HepG2 (cell line): ENCODE results near the gene FAM3C. TPM values are rescaled to one million over a fixed set of nuclear protein-coding genes. Genes with fewer than 3 reads are reported as not detected.

Experiments used
- ATAC-seq: fragments of 200-7000 bp; cut with Tn5 transposase; 3 replicates; pipeline ENCODE4 v1.9.1; 2020; ENCODE audit warnings: mild to moderate bottlenecking, moderate library complexity
- BruUV-seq: library from RNA; stranded (reverse); fragments of 400-500 nt; replicated peaks from 2 replicates; lab custom pipeline; 2021; lab: Mats Ljungman, UMichigan
- CTCF ChIA-PET: fragments of 300-600 bp; formaldehyde crosslinking; extraction: SDS; loops from one replicate; lab custom pipeline; 2021; ENCODE audit warnings: low total read pairs, inconsistent platforms, low intra/inter-chr PET ratio; lab: Yijun Ruan, JAX
- POLR2A ChIA-PET: fragments of 350-600 bp; sonication (Branson Sonifier 250); formaldehyde crosslinking; loops from one replicate; lab custom pipeline; 2020; ENCODE audit warnings: antibody characterized with exemption, inconsistent platforms; lab: Yijun Ruan, JAX
- DNase-seq: peaks from one replicate; pipeline ENCODE4 v3.0.0-alpha.2; 2015; ENCODE audit warnings: low spot score
- FAIRE-seq: peaks from 3 replicates; lab custom pipeline; 2011; peaks lifted over from hg19 to GRCh38; lab: Jason Lieb, UNC
- H2AFZ ChIP-seq: one replicate; pipeline ENCODE4 v1.6.1; 2011; ENCODE audit warnings: low read length, inconsistent platforms
- H3K27ac ChIP-seq: fragments of 300-600 bp; 3 replicates; pipeline ENCODE4 v1.8.0; 2011; ENCODE audit warnings: mixed run types, mild to moderate bottlenecking, mixed read lengths, low read length, inconsistent platforms; ENCODE audit not compliant: insufficient read depth; ENCODE audit errors: extremely low read length
- H3K27me3 ChIP-seq, 2 experiments: fragments of 200-600 bp in 1 of 2; 2 replicates in 1 of 2; 3 replicates in 1 of 2; pipeline versions ENCODE4 v1.6.0 to v1.8.0; 2011; ENCODE audit warnings: low read length in 2 of 2, mild to moderate bottlenecking in 2 of 2, moderate library complexity in 2 of 2, inconsistent platforms in 1 of 2; ENCODE audit not compliant: insufficient read depth in 2 of 2, control insufficient read depth in 1 of 2
- H3K36me3 ChIP-seq, 2 experiments: fragments of 200-600 bp in 1 of 2; replicated peaks in 1 of 2; 2 replicates in 1 of 2; 3 replicates in 1 of 2; pipeline versions ENCODE4 v1.5.1 to v1.8.0; 2011; ENCODE audit warnings: low read length in 2 of 2, inconsistent platforms in 1 of 2; ENCODE audit not compliant: insufficient read depth in 2 of 2, control insufficient read depth in 1 of 2
- H3K4me1 ChIP-seq: 2 replicates; pipeline ENCODE4 v1.5.1; 2012; ENCODE audit warnings: low read length, inconsistent platforms; ENCODE audit not compliant: insufficient read depth
- H3K4me2 ChIP-seq: 2 replicates; pipeline ENCODE4 v1.6.0; 2011; ENCODE audit warnings: low read depth, low read length, inconsistent platforms
- H3K4me3 ChIP-seq, 3 experiments: fragments of 200-600 bp in 1 of 3; sonication (generic), shearing (Covaris generic) in 1 of 3; replicated peaks in 1 of 3; 2 replicates each; pipeline ENCODE4 v1.5.1; 2011 to 2016; ENCODE audit warnings: low read length in 3 of 3, inconsistent platforms in 2 of 3, low read depth in 2 of 3, mild to moderate bottlenecking in 2 of 3, control low read depth in 1 of 3, mixed read lengths in 1 of 3; ENCODE audit not compliant: insufficient read depth in 1 of 3
- H3K79me2 ChIP-seq: one replicate; pipeline ENCODE4 v1.6.1; 2011; ENCODE audit warnings: low read length, inconsistent platforms; ENCODE audit not compliant: insufficient read depth
- H3K9ac ChIP-seq: 2 replicates; pipeline ENCODE4 v1.6.0; 2011; ENCODE audit warnings: mild to moderate bottlenecking, low read depth, low read length, inconsistent platforms; ENCODE audit not compliant: insufficient read depth
- H3K9me3 ChIP-seq: 2 replicates; pipeline ENCODE4 v1.5.1; 2012; ENCODE audit warnings: mild to moderate bottlenecking, low read length
- H4K20me1 ChIP-seq: 2 replicates; pipeline ENCODE4 v1.6.0; 2011; ENCODE audit warnings: inconsistent platforms, mild to moderate bottlenecking, low read length, moderate library complexity; ENCODE audit not compliant: insufficient read depth
- CBX5 ChIP-seq: sonication (generic); formaldehyde crosslinking; IDR thresholded peaks from 2 replicates; pipeline ENCODE4 v1.4.0; 2020; ENCODE audit warnings: missing genetic modification reagents, borderline replicate concordance
- KDM5A ChIP-seq: fragments of 200-600 bp; sonication (generic); IDR thresholded peaks from 2 replicates; pipeline ENCODE4 v1.7.0; 2018; ENCODE audit warnings: antibody characterized with exemption, mild to moderate bottlenecking, low read length, borderline replicate concordance
- KLF12 ChIP-seq: sonication (generic); formaldehyde crosslinking; IDR thresholded peaks from 2 replicates; pipeline ENCODE4 v1.4.0; 2020; ENCODE audit warnings: missing genetic modification reagents, borderline replicate concordance
- KLF9 ChIP-seq: IDR thresholded peaks from 2 replicates; pipeline ENCODE4 v1.6.1; 2016; ENCODE audit warnings: low read depth
- MED13 ChIP-seq: sonication (generic); formaldehyde crosslinking; IDR thresholded peaks from 2 replicates; pipeline ENCODE4 v1.5.0; 2020; ENCODE audit warnings: missing genetic modification reagents
- PRMT3 ChIP-seq: sonication (generic); formaldehyde crosslinking; IDR thresholded peaks from 2 replicates; pipeline ENCODE4 v1.8.1; 2022; ENCODE audit warnings: low read depth, mild to moderate bottlenecking, moderate library complexity, missing genetic modification reagents, borderline replicate concordance
- ZFP37 ChIP-seq: sonication (generic); formaldehyde crosslinking; IDR thresholded peaks from 2 replicates; pipeline ENCODE4 v1.4.0; 2020; ENCODE audit warnings: missing genetic modification reagents, borderline replicate concordance
- ZFY ChIP-seq: sonication (generic); formaldehyde crosslinking; IDR thresholded peaks from 2 replicates; pipeline ENCODE4 v1.4.0; 2020; ENCODE audit warnings: missing genetic modification reagents
- ZNF121 ChIP-seq: sonication (generic); formaldehyde crosslinking; IDR thresholded peaks from 2 replicates; pipeline ENCODE4 v1.5.0; 2020; ENCODE audit warnings: mild to moderate bottlenecking, missing genetic modification reagents
- ZNF234 ChIP-seq: sonication (generic); formaldehyde crosslinking; conservative IDR thresholded peaks from 2 replicates; pipeline ENCODE4 v1.5.1; 2020; ENCODE audit warnings: mild to moderate bottlenecking, missing genetic modification reagents
- ZNF572 ChIP-seq: sonication (generic); formaldehyde crosslinking; IDR thresholded peaks from 2 replicates; pipeline ENCODE4 v1.5.1; 2020; ENCODE audit warnings: mild to moderate bottlenecking, missing genetic modification reagents
- ZNF713 ChIP-seq: sonication (generic); formaldehyde crosslinking; IDR thresholded peaks from 2 replicates; pipeline ENCODE4 v1.4.0; 2020; ENCODE audit warnings: mild to moderate bottlenecking, missing genetic modification reagents
- WGBS: methylation state at CpG from one replicate; pipeline ENCODE4 v1.1.6; 2017; ENCODE audit warnings: low lambda C conversion rate; 5-methylcytosine and 5-hydroxymethylcytosine counted together
- in situ Hi-C: cut with HindIII; loops from 2 replicates; pipeline ENCODE4 v1.10.0; 2017; ENCODE audit warnings: low pct_unique_long_range_greater_than_20kb; ENCODE audit not compliant: extremely low pct_ligation_motif_present
- intact Hi-C: fragments of 100-400 bp; cut with micrococcal nuclease; formaldehyde crosslinking; loops from one replicate; pipeline ENCODE4 v1.10.0; 2022; ENCODE audit not compliant: unreplicated experiment
- polyA plus RNA-seq, 8 experiments: library from polyadenylated mRNA; depleted of rRNA in 3 of 8; stranded (reverse) in 7 of 8; unstranded in 1 of 8; fragments of >200 nt; fragmentation: Illumina TruSeq in 4 of 8; extraction: Trizol in 4 of 8; gene quantifications; 2 replicates each; pipeline versions ENCODE4 v1.2.1 to v1.2.3, GENCODE V29; 2011 to 2016; ENCODE audit warnings: low read depth in 4 of 8, missing spikeins in 1 of 8, mixed read lengths in 1 of 8; ENCODE audit not compliant: insufficient read depth in 1 of 8
- total RNA-seq, 5 experiments: library from RNA; depleted of rRNA; stranded (reverse); fragments of >200 nt; fragmentation: Illumina TruSeq; extraction: Trizol; gene quantifications; 2 replicates each; pipeline ENCODE4 v1.2.3, GENCODE V29; 2016; ENCODE audit warnings: low read depth in 1 of 5
- TF ChIP-seq, protein P1 (sequence below): IDR thresholded peaks from 2 replicates; pipeline ENCODE4 v1.6.1; 2016; ENCODE audit warnings: missing compliant biosample characterization, missing genetic modification reagents, borderline replicate concordance
- TF ChIP-seq, protein P2 (sequence below): IDR thresholded peaks from 2 replicates; pipeline ENCODE4 v1.6.1; 2016; ENCODE audit warnings: control low read depth
- TF ChIP-seq, protein P3 (sequence below): IDR thresholded peaks from 2 replicates; pipeline ENCODE4 v1.6.1; 2016
- TF ChIP-seq, protein P4 (sequence below): sonication (generic); formaldehyde crosslinking; IDR thresholded peaks from 2 replicates; pipeline ENCODE4 v1.4.0; 2020; ENCODE audit warnings: mild to moderate bottlenecking, missing genetic modification reagents, borderline replicate concordance
- TF ChIP-seq, protein P5 (sequence below): sonication (generic); formaldehyde crosslinking; IDR thresholded peaks from 2 replicates; pipeline ENCODE4 v1.4.0; 2020; ENCODE audit warnings: missing genetic modification reagents
- TF ChIP-seq, protein P6 (sequence below): sonication (generic); formaldehyde crosslinking; IDR thresholded peaks from 2 replicates; pipeline ENCODE4 v1.8.0; 2022; ENCODE audit warnings: mild to moderate bottlenecking, missing genetic modification reagents, moderate library complexity

The FAM3C gene
- total and polyA plus RNA-seq, 2 of the 13 experiments (the other 11 are each of a cell fraction or from before 2014, with no cell fraction given), result 14.6 to 16.0 TPM

DNA sequence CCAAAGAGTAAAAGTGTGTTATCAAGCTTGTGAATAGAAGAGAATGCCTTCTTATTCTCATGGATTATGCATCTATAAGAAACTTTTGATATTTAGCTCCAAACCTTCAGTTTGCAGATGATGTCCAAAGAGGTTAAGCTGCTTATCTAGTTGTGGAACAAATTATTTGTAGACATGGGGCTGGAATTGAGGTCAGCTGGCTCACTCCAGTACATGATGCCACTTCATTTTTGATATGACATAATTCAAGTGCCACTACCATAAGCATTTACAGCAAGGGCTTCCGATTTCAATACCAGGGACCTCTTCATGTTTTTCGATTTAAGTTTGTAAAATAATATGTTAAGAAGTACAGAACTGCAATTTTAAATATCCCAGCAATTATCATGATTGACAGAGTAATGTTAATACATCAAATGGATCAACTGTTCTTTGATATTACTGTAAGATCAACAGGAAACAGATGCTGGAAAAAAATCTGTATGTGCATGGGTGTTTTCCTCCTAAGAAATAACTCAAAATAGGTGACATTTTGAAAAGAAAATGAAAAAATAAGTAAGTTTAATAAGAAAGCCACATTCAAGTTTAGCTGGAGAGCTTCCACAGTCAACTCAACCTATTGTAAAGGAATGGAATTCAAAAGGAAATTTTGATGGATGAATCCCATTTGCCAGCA, 12.7 kb downstream of the FAM3C start:
- DNase-seq (no peak), FAIRE-seq (no peak), ATAC-seq (no peak)
- H3K9me3 ChIP-seq, result no peaks in the 10 kb centered on the region
- no peaks in the 10 kb centered on the region for H3K27me3 ChIP-seq
- in situ Hi-C loops (no loop called here), intact Hi-C loops (no loop called here)
- ChIA-PET CTCF (no interaction called here), POLR2A (interaction anchor here (1.1 kb wide), 1 partner anchor 13 kb away, joined by 4 read pairs; the partner anchor contains the start of gene FAM3C)
- WGBS, result 91% methylated on average over 2 of the region's 2 CpGs
- no peak overlapping the region for H3K4me2 ChIP-seq
- H3K9ac ChIP-seq, result no peak overlapping the region
- no TSS peak for BruUV-seq
- H3K27ac ChIP-seq, result no peak overlapping the region
- H3K4me3 ChIP-seq, result no peak overlapping the region
- peaks cover 2 to 10% of the 10 kb centered on the region in 2 experiments; a peak in 3 of 5 replicates for H3K36me3 ChIP-seq
- H2AFZ ChIP-seq, result no peak overlapping the region
- no peaks in the 10 kb centered on the region for H4K20me1 ChIP-seq
- peaks cover 39% of the 10 kb centered on the region for H3K79me2 ChIP-seq
- TF ChIP-seq KDM5A (no peak), KLF12 (CRISPR knock-in tag) (no peak), ZNF572 (CRISPR knock-in tag) (no peak), MED13 (no peak), ZFP37 (no peak), CBX5 (CRISPR knock-in tag) (no peak), PRMT3 (CRISPR knock-in tag) (no peak), ZNF713 (CRISPR knock-in tag) (no peak), KLF9 (CRISPR knock-in tag) (no peak), ZFY (CRISPR knock-in tag) (no peak), ZNF234 (CRISPR knock-in tag) (no peak), ZNF121 (CRISPR knock-in tag) (no peak)
- TF ChIP-seq, protein P1, sequence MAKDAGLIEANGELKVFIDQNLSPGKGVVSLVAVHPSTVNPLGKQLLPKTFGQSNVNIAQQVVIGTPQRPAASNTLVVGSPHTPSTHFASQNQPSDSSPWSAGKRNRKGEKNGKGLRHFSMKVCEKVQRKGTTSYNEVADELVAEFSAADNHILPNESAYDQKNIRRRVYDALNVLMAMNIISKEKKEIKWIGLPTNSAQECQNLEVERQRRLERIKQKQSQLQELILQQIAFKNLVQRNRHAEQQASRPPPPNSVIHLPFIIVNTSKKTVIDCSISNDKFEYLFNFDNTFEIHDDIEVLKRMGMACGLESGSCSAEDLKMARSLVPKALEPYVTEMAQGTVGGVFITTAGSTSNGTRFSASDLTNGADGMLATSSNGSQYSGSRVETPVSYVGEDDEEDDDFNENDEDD, result no peak
- TF ChIP-seq, protein P2, sequence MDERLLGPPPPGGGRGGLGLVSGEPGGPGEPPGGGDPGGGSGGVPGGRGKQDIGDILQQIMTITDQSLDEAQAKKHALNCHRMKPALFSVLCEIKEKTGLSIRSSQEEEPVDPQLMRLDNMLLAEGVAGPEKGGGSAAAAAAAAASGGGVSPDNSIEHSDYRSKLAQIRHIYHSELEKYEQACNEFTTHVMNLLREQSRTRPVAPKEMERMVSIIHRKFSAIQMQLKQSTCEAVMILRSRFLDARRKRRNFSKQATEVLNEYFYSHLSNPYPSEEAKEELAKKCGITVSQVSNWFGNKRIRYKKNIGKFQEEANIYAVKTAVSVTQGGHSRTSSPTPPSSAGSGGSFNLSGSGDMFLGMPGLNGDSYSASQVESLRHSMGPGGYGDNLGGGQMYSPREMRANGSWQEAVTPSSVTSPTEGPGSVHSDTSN (CRISPR knock-in tag), result no peak
- TF ChIP-seq, protein P3, sequence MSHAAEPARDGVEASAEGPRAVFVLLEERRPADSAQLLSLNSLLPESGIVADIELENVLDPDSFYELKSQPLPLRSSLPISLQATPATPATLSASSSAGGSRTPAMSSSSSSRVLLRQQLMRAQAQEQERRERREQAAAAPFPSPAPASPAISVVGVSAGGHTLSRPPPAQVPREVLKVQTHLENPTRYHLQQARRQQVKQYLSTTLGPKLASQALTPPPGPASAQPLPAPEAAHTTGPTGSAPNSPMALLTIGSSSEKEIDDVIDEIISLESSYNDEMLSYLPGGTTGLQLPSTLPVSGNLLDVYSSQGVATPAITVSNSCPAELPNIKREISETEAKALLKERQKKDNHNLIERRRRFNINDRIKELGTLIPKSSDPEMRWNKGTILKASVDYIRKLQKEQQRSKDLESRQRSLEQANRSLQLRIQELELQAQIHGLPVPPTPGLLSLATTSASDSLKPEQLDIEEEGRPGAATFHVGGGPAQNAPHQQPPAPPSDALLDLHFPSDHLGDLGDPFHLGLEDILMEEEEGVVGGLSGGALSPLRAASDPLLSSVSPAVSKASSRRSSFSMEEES (CRISPR knock-in tag), result no peak
- TF ChIP-seq, protein P4, sequence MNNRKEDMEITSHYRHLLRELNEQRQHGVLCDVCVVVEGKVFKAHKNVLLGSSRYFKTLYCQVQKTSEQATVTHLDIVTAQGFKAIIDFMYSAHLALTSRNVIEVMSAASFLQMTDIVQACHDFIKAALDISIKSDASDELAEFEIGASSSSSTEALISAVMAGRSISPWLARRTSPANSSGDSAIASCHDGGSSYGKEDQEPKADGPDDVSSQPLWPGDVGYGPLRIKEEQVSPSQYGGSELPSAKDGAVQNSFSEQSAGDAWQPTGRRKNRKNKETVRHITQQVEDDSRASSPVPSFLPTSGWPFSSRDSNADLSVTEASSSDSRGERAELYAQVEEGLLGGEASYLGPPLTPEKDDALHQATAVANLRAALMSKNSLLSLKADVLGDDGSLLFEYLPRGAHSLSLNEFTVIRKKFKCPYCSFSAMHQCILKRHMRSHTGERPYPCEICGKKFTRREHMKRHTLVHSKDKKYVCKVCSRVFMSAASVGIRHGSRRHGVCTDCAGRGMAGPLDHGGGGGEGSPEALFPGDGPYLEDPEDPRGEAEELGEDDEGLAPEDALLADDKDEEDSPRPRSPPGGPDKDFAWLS, result no peak
- TF ChIP-seq, protein P5, sequence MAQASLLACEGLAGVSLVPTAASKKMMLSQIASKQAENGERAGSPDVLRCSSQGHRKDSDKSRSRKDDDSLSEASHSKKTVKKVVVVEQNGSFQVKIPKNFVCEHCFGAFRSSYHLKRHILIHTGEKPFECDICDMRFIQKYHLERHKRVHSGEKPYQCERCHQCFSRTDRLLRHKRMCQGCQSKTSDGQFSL (CRISPR knock-in tag), result no peak
- TF ChIP-seq, protein P6, sequence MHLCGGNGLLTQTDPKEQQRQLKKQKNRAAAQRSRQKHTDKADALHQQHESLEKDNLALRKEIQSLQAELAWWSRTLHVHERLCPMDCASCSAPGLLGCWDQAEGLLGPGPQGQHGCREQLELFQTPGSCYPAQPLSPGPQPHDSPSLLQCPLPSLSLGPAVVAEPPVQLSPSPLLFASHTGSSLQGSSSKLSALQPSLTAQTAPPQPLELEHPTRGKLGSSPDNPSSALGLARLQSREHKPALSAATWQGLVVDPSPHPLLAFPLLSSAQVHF (CRISPR knock-in tag), result no peak
- peaks cover 7% of the 10 kb centered on the region; the same call in 1 of the 2 replicates for H3K4me1 ChIP-seq
